Colonic mucosa (tissue), 4 donors: ENCODE measurements around the gene PROSER3. TPM values are rescaled to one million over a fixed set of nuclear protein-coding genes. Genes with fewer than 3 reads are reported as not detected.
"Not testable (repeated sequence)": the region's sequence is repeated elsewhere in the genome, so short reads cannot be mapped to it uniquely, and the experiment has no call there.

ENCODE experiments used
- DNase-seq: peaks from one replicate; pipeline ENCODE4 v3.0.0-alpha.2; 2020
- H3K27ac ChIP-seq: fragments of 200-600 bp; one replicate; pipeline ENCODE4 v1.8.0; 2021
- H3K27me3 ChIP-seq: fragments of 200-600 bp; one replicate; pipeline ENCODE4 v1.8.0; 2021
- H3K36me3 ChIP-seq: fragments of 200-600 bp; one replicate; pipeline ENCODE4 v1.8.0; 2021
- H3K4me1 ChIP-seq: fragments of 200-600 bp; one replicate; pipeline ENCODE4 v1.8.0; 2021; ENCODE audit warnings: mild to moderate bottlenecking
- H3K4me3 ChIP-seq: fragments of 200-600 bp; one replicate; pipeline ENCODE4 v1.8.0; 2021
- H3K9ac ChIP-seq, 2 donors: one replicate each; pipeline ENCODE4 v1.7.0; 2013; ENCODE audit warnings: control low read depth in 2 of 2, low read depth in 2 of 2, low read length in 2 of 2
- H3K9me3 ChIP-seq: fragments of 200-600 bp; one replicate; pipeline ENCODE4 v1.8.0; 2021
- intact Hi-C: fragments of 100-400 bp; cut with DNase I; formaldehyde crosslinking; loops from one replicate; pipeline ENCODE4 v1.14.1; 2022
- total RNA-seq, 2 donors: library from RNA; stranded (reverse); fragmentation: NEBNext Ultra II Directional in 1 of 2; extraction: Animal tissue kit (Norgen Biotek cat#: 25700) in 1 of 2; gene quantifications; one replicate each; pipeline ENCODE4 v1.2.1, GENCODE V29; 2021
- TF ChIP-seq, protein P1 (sequence below): fragments of 200-600 bp; IDR thresholded peaks from one replicate; pipeline ENCODE4 v1.8.0; 2022; ENCODE audit warnings: antibody characterized with exemption, mild to moderate bottlenecking
- donor health status: healthy.
- donor health status: DM: no; HTN: no; CAD: no.
- donor health status: DM: no; HTN: no; CAD: no.

Gene PROSER3
- total RNA-seq, 2 donors from 2014 or later, result 17.1 to 26.9 TPM

DNA sequence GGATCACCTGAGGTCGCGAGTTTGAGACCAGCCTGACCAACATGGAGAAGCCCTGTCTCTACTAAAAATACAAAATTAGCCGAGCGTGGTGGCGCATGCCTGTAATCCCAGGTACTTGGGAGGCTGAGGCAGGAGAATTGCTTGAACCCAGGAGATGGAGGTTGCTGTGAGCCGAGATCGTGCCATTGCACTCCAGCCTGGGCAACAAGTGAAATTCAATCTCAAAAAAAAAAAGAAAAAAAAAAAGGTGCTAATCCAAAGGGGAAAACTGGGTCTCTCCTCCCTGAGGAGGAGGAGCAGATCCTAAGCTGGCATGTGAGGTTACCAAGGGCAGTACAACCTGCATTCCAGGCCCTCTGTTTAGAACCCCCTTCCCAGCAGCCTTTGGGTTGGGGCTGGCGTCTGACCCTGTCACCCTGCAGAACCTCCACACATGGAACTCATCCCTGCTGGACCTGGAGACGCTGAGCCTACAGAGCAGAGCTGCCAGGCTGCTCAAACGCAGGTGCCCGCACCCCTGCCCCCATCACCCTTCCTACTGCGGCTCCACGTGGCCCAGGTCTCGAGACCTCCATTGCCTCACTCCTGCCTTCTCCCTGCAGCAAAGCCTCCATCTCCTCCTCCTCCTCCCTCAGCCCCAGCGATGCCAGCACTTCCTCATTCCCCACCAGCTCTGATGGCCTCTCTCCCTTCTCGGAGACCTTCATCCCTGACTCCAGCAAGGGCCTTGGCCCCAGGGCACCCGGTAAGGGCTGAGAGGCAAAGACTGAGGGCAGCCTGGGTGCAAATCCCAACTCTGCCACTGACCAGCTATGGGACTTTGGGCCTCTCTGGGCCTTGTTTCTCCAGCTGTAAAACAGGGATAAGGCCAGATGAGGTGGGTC is 6.7 kb downstream of the PROSER3 start:
- intact Hi-C loops, result no loop called here
- no peaks in the 10 kb centered on the region for H3K9me3 ChIP-seq
- DNase-seq, result no peak
- no peak overlapping the region for H3K27ac ChIP-seq
- H3K4me1 ChIP-seq, result no peaks in the 10 kb centered on the region
- TF ChIP-seq, protein P1, sequence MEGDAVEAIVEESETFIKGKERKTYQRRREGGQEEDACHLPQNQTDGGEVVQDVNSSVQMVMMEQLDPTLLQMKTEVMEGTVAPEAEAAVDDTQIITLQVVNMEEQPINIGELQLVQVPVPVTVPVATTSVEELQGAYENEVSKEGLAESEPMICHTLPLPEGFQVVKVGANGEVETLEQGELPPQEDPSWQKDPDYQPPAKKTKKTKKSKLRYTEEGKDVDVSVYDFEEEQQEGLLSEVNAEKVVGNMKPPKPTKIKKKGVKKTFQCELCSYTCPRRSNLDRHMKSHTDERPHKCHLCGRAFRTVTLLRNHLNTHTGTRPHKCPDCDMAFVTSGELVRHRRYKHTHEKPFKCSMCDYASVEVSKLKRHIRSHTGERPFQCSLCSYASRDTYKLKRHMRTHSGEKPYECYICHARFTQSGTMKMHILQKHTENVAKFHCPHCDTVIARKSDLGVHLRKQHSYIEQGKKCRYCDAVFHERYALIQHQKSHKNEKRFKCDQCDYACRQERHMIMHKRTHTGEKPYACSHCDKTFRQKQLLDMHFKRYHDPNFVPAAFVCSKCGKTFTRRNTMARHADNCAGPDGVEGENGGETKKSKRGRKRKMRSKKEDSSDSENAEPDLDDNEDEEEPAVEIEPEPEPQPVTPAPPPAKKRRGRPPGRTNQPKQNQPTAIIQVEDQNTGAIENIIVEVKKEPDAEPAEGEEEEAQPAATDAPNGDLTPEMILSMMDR, result no peak
- no peak overlapping the region for H3K4me3 ChIP-seq
- no peaks in the 10 kb centered on the region for H3K27me3 ChIP-seq
- no peak overlapping the region for H3K9ac ChIP-seq
- no peaks in the 10 kb centered on the region for H3K36me3 ChIP-seq

DNA sequence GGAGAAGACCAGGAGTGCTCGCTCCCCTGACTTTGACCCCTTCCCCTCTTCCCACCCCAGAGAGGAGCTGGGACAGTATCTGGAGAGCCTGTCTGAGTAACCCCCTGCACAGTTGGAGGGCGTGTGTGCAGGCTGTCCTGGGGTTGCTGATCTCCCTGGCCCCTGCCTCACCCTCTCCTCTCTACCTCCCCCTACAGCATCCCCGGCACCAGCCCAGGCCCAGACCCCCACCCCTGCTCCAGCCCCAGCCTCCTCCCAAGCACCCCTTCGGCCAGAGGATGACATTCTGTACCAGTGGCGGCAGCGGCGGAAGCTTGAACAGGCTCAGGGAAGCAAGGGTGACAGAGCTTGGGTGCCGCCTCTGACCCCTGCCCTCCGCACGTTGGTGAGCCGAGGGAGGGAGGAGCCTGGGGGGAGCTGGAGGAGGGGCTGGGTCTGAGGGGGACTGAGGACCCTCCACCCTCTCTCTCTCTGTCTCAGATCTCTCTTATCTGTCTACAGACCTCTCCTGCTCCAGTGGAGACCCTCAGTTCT is 8.7 kb downstream of the PROSER3 start:
- TF ChIP-seq, protein P1, result no peak
- H3K9me3 ChIP-seq, result no peaks in the 10 kb centered on the region
- H3K4me3 ChIP-seq, result no peak overlapping the region
- no peaks in the 10 kb centered on the region for H3K27me3 ChIP-seq
- H3K4me1 ChIP-seq, result no peaks in the 10 kb centered on the region
- H3K9ac ChIP-seq, result no peak overlapping the region
- no peak for DNase-seq
- intact Hi-C loops, result no loop called here
- no peak overlapping the region for H3K27ac ChIP-seq
- H3K36me3 ChIP-seq, result no peaks in the 10 kb centered on the region

DNA sequence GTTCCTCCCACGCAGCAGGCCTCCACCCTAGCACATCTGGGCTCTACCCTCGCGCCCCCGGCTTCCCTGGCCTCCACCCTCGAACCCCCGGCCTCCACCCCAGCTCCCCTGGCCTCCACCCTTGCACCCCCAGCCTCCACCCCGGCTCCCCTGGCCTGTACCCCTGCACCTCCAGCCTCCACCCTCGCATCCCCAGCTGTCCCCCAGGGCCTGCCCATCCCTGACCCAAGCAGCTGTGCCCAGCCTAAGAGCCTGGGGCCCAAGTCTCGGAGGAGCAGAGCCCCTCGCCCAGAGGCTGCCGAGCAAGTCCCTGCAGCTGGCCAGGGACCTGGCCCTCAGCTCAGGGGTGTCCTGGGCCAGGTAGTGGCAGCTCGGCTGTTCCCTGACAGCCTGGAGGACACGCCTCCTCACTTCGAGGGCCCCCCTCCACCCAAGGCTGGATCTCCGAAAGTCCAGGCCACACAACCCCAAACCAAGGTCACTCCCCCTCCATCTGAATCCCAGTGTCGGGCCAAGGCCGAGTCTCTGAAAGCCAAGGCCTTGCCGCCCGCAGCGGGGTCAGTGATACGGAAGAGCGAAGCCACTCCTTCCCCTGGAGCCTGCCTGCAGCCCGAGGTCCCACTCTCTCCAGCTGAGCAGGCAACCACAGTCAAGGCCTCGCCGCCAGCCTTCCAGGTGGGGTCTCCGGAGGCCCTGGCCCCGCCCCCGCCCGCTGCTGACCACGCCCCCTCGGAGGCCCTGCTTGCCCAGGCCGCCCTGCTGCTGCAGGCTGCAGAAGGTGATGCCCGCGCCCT is 9.5 kb downstream of the PROSER3 start:
- Histone ChIP-seq H3K4me3 (no peak overlapping the region), H3K36me3 (no peaks in the 10 kb centered on the region), H3K9me3 (no peaks in the 10 kb centered on the region), H3K27me3 (no peaks in the 10 kb centered on the region), H3K4me1 (no peaks in the 10 kb centered on the region), H3K27ac (no peak overlapping the region), H3K9ac (no peak overlapping the region)
- DNase-seq, result no peak
- intact Hi-C loops, result no loop called here
- TF ChIP-seq, protein P1, result no peak

DNA sequence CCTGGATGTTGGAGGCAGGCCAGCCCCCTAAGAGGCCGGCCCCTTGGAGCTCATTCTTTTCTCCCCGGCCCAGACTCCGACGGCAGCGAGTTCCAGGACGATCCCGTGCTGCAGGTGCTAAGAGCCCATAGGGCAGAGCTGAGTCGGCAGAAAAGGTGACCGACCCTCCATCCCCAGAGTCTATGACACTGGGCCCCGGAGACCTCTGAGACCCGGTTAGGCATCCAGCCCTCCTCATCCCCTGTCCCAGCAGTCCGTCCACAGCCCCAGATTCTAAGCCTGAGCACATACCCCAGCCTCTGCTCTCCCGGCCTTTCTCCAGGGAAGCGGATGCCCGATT is 10.1 kb downstream of the PROSER3 start:
- Histone ChIP-seq H3K4me1 (no peaks in the 10 kb centered on the region), H3K27me3 (no peaks in the 10 kb centered on the region), H3K36me3 (no peaks in the 10 kb centered on the region), H3K9me3 (no peaks in the 10 kb centered on the region), H3K27ac (no peak overlapping the region), H3K4me3 (no peak overlapping the region), H3K9ac (no peak overlapping the region)
- TF ChIP-seq, protein P1, result no peak
- no peak for DNase-seq
- intact Hi-C loops, result no loop called here

DNA sequence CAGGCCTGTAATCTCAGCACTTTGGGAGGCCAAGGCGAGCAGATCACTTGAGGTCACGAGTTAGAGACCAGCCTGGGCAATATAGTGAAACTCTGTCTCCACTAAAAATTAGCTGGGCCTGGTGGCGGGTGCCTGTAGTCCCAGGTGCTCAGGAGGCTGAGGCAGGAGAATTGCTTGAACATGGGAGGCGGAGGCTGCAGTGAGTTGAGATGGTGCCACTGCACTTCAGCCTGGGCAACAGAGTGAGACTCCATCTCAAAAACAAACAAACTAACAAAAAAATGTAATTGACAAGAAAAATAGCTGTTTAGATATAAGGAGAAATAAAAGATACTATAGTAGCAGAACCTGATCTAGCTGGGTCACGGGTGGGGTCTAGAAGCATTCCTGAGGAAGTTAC is 14.4 kb downstream of the PROSER3 start:
- DNase-seq, H3K36me3 ChIP-seq, H3K9me3 ChIP-seq, H3K4me1 ChIP-seq, H3K27me3 ChIP-seq, H3K4me3 ChIP-seq, H3K9ac ChIP-seq, H3K27ac ChIP-seq, intact Hi-C loops: not testable (repeated sequence)
